NCI-H2196 treated with DMSO at 0.1 percent for 48 hours (cell line): ENCODE measurements around the gene RGS6.

Experiments
- DNase-seq: peaks from one replicate; lab custom pipeline; 2025; ENCODE audit not compliant: unreplicated experiment; lab: John Stamatoyannopoulos, UW

Gene RGS6

DNA sequence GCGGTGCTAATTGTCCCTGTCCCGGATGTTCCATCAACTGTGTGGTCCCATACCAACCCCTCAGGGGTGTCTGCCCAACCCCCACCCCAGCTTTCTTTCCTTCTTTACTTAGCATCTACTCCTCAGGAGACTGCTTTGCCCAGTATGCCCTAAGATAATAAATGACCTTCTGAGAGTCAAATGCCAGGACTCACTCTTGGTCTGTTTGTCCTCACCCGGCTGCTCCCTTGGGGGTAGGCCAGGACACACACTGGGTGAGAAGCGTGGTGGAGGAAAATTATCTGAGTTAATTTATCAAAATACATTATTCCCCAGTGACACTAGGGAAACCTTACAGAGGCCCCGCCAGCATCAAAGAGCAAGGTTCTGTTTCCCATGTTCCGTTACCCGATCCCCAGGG, 457.0 kb downstream of the RGS6 start:
- DNase-seq: no peak

DNA sequence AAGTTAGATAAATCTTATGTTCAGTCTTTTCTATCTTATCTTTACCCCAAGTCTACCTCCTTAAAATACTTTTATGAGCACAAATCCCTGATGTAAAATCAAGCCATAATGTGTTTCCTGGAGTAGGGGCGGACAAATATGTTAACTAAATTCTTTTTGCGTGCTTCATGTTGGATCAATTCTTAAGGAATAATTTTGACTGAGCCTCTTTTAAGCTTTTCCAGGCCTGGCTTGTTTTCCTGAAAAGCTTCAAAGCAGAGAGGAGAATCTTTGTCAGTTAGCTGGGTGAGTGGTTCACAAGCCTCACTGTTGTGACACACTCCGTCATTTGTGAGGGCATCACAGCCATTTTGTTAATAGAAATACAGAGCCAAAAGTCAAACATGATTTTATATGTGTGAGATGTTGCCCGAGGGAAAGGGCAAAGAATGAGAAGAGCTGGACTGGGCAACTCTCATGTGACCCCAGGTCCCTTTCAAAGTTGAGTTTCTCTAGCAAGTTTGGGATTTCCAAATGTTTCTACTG, 468.9 kb downstream of the RGS6 start:
- no peak for DNase-seq

DNA sequence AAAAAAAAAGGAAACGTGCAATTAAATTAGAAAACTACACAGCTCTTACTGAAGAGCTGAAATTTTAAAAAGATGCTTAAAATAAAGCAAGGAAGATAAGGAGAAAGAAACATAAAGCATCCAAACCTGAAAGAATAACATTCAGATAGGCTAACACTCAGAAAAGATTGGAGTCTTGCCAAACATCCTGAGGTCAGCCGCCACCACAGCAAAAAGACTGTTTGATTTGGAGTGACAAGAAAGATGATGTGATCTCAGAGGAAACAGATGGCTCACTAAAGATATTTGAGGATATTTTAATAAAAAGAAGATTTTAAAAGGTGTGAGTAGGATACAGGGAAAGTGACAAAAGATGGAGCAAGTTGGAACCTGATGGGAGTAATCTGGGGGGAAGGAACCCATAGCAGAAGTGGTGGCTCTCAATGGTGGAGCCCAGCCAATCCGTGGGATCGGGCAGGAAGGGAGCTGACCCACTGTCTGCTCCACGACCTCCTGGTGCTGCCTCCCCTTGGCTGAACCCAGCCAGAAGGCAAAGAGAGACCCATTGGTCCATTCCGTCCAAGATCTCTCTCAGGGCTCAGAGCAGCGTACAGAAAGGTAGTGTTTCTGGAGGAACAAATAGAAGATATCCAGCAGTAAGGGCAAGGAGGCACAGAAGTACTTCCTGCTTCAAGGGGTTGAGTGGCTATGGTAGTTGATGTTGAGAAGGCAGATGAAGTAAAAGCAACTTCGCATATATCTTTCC, 469.6 kb downstream of the RGS6 start:
- DNase-seq: no peak

DNA sequence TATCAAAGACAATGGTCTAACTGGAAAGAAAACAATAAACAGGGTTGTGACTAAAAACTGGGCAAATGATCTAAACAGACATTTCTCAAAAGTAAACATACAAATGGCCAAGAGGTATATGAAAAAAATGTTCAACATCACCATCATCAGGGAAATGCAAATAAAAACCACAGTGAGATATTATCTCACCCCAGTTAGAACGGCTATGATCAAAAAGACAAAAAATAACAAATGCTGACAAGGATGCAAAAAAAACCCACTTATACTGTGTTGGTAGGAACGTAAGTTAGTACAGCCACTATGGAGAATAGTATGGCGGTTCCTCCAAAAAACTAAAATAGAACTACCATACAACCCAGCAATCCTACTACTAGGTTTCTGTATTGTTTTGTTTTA, 470.1 kb downstream of the RGS6 start:
- DNase-seq: no peak

DNA sequence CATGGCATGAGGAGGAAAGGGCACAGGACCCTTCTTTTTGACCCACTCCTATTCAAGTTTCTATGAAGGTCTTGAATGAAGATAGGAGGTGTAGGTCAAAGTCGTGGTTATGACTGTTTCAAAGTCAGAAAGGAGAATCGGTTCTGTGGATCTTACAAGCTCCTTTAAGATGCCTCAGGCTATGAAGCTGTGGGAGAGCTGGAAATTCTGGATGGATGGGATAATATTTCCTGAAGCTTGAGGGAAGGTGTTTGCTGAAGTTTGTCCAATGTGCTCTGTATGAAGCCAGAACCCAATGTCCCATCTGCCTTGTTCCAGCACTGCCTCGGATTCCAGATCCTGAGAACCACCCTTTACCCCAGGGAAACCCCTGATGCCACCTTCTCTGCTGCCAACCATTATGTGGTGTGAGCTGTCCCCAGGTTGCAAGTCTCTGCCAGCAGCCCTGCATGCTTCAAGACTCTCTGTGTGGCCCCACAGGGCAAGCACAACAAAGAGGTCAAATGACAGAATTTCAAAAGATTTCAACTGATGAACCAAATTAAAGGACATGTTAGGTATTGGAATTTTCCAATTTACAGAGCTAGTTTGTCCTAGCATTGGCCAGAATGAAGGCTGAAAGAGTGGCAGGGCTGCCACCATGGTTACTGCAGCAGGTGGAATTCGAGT, 472.0 kb downstream of the RGS6 start:
- DNase-seq: no peak

DNA sequence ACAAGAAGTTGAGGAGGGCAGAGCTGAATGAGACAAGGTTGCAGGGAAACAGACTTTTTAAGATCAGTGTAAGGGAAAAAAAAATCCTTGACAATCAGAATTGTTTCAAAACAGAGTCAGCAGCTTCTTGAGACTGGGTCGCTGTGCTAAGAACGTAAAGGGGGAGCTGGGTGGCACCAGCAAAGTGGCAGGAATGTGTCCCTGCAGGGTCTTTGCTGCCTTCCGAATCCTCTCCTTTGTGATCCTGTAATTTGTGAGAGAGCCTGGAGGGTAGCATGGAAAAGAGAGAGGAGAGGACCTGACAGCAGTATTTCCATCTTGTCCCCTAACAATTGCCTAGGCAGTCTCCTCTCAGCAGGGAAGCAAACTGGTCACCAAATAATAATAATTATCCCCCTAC, 472.8 kb downstream of the RGS6 start:
- no peak for DNase-seq

DNA sequence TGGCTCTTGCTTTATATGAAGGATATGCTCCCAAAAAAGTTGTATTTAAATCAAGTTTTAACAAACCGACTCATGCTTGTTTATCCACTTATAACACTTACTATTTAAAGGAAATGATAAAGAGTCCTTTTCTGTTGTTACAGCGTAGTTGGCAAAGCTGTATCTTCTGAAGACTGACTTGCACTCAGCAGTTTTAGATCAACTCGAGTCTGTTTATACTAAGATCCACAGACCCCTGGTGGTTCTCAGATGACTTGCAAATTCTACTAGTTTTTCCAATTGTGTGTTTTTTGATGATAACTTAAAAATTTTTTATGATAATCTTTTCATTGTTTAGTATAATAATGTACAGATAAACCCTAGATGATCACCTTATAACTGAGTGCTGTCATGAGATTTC, 475.8 kb downstream of the RGS6 start:
- DNase-seq: no peak

DNA sequence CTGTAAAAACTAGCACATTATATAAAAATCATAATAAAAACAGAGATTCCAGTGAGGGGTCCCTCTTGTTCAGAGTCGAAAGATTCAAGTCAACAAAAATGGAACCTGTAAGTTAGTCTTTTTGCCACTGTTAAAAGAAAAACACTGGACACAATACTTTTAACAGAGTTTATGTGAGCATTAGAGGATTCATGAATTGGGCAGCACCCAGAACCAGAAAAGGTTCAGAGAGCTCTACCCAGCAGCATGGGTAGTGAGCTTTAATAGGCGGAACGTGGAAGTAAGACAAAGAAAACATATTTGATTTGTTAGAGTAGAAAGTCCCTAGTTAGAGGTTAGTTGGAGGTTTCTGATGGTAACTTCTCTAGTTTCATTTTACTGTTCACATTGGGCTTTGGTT, 476.8 kb downstream of the RGS6 start:
- no peak for DNase-seq

DNA sequence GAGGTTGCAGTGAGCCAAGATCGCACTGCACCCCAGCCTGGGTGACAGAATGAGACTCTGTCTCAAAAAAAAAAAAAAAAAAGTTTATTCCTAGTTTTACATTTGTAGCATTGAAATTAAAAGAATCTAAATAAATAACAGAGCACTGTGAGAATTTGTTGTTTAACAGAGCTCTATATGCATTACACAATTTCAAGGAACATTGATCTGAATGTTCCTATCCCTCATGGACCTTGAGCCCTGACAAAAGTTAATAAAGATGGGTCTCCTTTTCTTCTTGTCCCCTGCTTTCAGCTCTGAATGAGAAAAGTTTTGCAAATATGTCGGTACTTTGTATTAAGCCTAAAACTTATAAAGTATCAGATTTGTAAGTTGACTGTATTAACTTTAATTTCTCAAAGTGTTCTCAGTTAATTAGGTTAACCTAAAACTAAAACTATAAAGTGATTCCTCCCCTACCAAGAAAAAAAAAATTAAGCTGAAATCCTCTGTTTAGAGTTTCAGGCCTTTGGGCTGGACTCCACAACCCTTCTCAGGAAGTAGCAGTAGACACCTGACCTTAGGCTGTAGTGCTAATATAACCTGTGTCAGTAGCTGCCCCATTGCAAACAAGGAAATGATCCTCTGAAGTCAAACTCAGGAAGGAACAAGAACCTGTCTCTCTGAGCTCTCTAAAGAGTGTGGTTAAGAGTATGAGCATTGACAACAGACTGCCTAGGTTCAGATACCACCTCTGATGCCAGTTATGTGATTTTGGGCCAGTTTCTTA, 484.0 kb downstream of the RGS6 start:
- no peak for DNase-seq

DNA sequence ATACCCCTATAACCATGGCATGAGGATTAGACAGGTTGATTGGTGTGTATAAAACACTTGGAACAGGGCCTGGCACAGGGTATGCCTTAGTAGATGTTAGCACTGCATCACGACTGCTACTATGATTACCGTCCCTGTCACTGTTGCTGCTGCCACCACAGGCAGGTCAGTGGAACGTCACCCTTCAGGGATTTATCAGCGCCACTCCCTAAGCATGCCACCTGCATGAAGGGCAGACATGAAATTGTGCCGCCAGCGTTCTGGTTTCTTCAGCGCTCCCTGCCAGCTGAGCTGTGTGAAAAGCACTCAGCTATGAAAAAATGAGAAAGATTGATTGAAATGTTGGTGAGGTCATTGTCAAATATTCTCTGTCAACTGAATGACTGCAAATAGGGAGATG, 484.7 kb downstream of the RGS6 start:
- DNase-seq: no peak

DNA sequence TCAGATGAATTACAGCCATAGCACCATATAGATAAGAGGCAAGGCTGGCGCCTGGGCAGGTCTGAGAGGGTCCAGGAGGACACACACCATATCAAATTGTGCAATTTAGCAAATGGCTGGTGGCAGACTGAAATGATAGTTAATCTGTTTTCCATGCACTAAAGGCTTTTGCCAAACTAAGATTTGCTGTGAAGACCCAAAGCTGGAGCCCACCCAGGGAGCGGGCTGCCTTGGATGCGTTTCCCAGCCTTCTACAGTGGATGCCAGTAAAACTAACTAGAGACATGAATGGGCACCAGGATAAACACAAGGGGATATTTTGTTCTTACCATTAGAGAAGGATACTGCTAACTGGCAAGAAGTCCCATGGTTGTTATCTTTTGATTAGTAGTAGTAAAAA, 486.6 kb downstream of the RGS6 start:
- no peak for DNase-seq

DNA sequence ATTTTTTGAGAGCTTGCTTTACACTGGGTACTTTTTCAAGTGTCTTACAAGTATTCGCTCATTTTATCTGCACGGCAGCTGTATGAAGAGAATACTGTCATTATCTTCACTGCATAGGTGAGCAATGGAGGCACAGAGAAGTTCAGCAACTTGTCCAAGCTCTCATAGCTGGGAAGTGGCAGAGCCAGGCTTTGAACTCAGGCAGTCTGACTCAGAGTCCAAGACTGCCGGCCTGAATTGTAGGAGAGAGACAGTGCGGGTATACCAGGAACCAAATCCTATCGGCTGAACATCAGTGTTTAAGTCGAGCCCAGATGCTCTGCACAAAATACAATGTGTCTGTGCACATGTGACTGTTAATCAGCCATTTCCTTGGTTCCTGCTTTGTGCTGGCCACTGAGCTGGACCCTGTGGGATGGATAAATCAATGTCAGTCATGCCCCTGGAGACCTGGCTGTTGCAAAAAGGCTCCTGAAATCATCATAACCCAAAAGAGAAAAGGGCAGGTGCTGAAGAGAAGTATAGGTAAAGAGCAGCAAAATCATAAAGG, 487.1 kb downstream of the RGS6 start:
- DNase-seq: no peak

DNA sequence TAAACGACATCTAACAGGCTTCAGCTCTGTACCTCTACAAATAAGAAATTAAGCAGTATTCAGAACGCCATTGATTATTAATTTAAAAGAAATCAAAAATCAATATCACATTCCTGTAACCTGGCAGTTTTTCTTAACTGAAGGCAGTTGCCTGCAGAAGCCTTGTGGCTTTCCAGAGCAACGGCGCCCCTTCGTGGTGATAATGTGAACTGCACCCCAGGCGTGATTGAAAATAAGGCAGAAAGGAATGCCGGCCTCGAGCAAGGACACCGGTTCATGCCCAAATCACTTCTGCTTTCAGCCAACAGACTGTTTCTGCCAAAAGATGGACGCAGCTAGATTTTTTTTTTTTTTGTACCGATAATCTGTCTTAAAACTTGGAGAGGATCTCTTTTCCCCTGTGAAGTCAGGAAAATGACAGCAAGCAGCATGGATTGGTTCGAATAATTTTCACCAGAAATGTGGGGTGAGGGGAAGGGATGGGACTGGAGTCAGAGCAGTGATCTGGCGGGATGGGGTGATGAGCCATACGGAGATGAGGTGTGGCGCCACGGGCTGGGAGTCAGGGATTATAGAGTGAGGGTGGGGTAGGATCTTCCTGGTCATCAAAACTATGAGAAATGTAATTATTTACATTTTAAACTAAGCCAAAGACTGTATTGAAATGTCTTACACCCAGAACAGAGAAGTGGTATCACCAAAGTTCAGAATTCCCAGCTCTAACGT, 488.7 kb downstream of the RGS6 start:
- DNase-seq: no peak

DNA sequence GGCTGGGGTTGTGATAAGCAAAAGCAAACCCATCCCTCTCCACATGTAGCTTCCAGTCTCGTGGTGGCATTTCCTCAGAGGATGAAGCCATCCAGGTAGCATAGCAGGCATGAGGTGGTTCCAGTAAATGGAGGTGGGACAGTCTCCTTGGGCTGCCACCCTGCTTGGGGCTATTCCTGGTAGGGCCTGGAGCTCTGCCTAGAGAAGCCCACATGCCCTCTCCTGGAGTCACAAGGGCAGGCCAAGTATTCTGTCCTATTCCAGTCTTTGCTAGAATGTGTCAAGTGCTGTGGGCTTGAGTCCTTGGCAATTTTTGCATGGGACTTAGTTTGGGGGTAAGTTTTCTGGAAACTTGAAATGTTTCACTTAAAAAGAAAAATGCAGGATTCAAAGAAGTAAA, 491.7 kb downstream of the RGS6 start:
- DNase-seq: no peak

DNA sequence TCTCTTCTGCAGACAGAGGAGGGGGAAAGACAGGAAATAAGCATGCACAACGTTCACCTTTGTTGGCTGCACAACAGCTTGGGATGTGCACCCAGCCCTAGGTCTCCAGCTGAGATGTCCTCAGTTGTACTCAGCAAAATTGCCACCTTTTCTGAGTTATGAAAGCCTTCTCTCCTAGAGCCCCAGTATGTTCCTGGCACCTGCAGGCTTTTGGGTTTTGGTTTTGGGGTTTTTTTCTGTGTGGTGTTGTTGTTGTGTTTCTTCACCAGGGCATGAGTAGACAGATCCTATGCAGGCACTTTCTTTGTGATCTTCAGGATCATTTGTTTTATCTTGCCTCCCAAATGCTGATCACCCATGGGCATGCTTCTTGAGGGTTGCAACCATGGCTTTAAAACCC, 498.2 kb downstream of the RGS6 start:
- DNase-seq: no peak

DNA sequence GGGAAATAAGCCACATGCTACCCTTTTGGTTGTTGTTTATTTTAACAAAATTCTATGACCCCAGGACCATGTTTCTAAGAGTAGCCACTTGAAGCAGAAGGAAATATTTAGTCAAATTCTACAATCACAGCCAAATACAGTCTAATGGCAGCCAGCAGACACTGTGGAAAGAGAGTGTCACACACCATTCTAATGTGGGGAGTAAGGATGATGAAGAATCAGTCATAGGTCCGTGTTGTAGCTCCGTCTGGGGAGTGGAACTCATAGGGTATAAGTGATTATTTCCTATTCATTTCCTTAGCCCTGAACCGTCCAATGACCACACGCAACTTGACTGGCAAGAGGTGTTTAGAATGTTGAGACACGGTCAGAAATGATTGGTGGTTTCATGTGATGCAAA, 500.5 kb downstream of the RGS6 start:
- no peak for DNase-seq

DNA sequence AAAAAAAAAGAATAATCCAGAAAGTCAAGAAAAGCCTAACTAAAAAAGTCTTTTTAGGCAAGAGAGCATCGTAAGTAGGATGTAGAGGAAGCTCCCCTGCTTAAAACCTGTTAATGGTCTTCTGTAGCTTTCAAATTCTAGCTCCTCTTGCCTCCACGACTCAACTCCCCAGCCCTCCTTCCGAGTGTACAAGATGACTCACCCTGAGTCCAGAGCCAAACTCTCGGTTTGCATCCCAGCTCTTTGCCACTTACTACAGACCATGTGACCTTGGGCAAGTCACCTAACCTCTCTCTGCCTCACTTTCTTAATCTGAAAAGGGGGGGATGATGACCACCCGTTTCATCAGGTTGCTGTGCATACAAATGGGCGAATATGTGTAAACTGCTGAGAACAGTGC, 501.3 kb downstream of the RGS6 start:
- no peak for DNase-seq

DNA sequence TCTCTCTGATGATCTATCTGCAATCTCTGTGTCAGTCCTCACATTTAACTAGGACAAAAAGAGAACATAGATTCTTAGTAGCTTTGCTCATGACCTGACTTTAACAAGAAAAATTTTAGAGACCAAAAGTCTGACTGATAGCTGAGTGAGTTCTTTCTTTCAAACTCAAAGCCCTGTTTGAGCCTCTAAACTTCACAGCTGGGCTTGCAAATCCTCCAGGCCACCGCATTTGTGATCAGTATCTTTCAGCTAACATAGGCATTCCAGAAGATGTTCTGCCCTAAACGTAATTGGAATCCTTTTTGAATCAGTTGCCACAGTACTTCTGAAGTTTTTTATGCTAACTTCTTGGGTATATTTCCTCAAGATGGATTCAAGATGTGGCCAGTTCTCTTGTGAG, 502.6 kb downstream of the RGS6 start:
- DNase-seq: no peak

DNA sequence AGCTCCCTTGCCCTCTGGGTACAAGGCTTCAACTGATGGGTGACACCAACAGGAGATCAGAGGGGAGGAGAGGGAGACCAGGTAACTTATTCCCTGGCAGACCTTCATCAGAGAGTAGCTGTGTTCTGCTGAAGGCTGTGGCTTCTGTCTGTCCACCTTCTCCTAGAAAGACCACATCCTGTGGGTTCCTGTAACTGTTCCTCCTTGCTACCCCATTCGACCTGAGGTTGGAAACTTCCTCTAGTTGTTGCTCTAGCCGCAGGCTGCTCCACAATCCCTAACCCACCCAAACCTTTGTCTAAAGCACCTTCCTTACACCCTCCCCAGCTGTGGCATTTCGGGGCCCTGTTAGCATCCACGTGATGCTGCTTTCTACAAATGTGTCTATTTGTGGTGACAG, 507.5 kb downstream of the RGS6 start:
- no peak for DNase-seq

DNA sequence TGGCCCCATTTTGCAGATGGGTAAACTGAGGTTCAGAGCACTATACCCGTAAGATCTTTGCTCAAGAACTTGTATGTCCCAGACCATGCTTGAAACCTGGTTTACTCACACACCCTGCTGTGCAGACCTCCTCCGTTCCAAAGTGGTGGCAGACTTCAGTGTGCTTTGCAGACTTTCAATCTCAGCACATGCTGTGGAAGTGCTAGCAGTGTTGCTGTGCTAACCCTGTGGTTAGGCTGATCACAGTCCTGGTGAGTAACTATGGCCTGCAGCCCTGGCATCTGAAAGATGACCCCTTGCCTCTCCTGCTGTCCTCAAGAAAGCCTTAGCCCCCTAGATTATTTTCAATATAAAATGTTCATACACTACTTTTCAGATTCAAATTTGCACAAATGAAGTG, 511.0 kb downstream of the RGS6 start:
- DNase-seq: no peak

DNA sequence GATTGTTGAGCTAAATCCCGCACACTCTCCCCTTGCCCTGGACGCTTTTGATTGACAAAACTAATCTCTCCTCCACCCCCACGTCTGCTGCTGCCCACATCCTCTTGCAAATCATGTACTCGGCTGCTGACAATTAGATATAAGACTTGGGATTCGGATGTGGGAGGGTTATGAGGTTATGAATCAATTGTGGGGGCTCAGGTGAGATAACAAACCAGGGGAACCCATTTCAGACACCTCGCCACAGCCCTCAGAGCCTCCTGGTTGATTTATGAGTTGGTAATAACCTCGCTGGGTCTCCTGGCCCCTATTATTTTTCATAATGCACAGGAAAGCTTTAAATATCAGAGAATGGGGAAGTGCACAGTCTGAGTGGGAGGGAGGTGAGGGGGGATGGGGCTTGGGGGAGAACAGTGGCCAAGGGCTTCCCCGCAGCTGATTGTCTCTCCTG, 511.8 kb downstream of the RGS6 start:
- DNase-seq: no peak
